ENCODE measurements around the gene GJD2.

GJD2 gene

GRCh38 chr15:34772312-34772711, 17.5 kb upstream of the GJD2 start:
- no peak for ATAC-seq

- no peak for ATAC-seq
Measured at GRCh38 chr15:34769711-34770110, 14.9 kb upstream of the GJD2 start.

DNA sequence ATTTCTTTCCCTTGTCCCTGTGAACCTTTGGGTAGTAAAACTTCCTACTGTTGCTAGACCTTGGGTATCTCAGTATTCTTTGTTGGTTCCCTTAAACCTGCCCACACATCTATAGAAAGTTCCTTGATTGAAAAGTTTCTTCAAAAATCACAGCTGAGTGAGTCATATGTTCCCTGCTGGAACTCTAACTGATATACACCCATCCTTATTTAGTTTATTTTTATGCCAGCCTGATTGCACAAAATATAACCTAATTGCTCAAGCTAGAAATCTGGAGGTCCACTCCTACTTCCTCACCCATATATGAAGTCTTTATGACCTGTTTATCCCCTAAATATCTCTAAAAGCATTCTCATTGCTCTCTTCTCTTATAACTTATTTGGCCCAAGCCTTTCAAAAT, 13.7 kb upstream of the GJD2 start:
- ATAC-seq = no peak

- no peak for ATAC-seq
Measured at GRCh38 chr15:34765741-34766140, 10.9 kb upstream of the GJD2 start.

DNA sequence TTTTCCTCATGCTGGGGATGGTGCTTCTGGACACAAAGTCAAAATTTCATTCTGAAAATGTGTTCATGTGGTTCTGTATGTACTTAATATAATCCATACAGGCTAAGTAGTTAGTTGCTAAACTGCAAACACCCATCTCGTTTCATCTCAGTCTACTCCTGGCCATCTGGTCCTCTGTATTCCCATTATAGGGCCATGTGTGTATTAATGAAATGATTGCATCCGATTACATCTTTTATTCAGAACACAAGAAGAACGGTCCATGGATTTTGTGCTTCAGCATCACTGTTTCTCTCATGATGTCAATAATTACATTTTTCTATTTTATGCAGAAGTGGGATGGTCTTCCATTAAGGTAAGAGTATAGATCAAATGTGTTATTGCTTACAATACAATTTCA, 6.1 kb upstream of the GJD2 start:
- no peak for ATAC-seq

DNA sequence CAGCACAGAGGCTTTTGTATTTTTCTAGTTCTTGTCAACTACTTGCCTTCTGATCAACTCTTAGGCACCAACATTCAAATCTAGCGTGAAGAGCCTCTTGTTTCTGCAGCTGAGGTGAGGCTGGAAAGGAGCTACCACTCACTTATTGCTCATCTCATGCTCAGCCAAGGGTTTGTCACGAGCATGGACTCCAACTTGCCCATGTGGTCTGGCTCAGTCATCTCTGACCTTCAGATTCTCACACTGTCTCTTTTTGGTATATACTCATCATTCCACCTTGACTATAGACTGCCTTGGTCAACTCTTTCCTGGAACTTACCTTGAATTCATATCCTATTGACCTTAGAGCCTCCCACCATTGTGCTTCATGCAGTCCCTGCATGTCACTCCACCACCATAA, 5.2 kb upstream of the GJD2 start:
- no peak for ATAC-seq

DNA sequence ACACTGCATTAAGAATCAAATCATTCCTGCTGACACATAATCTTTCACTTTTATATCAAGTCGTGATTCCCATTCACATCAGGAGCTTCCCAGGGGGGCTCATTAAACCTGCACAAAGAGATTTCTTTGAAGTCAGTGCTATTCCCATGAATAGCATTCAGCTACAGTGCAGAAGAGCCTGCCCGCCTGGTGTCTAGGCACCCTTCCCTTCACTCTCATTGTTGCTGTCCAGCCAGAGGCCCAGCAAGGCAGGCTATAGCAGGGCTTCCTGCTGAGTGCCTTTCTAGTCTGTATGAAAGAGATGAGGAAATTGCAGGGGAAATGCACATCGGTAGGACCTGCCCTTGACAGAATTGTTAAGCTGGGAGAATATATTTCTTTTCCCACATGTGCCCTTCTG, 4.5 kb upstream of the GJD2 start:
- ATAC-seq = no peak

DNA sequence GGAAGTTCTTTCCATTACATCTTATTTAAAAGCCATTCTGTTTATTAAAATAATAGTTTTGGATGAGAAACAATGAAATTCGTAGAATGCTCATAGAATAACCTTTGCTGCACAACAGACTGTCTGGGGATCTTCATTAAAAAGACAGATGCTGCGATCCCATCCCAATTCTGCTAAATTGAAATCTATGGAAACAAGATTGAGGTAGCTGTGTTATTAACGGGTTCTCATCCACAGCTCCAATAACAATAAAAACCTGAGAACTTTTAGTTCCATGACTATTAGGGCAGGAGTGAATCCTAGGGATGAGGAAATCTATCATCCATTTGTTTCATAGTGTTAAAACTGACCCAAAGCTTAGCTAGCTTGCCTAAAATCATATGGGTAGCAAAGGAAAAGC, 2.5 kb upstream of the GJD2 start:
- no peak for ATAC-seq

- no peak for ATAC-seq
Measured at GRCh38 chr15:34755419-34755773, 598 bp upstream of the GJD2 start.

DNA sequence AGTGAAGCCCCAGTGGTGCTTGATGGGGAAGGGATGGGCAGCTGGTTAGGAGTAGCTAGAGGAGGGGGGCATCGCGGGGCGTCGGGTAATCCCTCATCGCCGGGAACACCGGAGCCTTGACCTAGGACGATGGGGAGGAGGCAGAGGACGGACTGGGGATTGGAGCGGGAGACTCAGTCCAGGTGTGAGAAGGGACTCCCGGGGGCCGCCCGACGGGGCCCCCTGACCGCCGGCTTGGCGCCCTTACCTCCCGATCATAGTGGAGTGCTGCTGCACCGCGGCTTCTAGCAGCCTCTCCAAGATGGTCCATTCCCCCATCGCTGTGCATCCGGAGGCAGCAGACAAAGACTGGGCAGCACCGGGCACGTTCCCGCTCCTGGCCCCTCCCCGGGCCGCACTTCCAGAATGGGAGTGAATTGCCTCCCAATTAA, 612 bp downstream of the GJD2 start:
- ATAC-seq = no peak

DNA sequence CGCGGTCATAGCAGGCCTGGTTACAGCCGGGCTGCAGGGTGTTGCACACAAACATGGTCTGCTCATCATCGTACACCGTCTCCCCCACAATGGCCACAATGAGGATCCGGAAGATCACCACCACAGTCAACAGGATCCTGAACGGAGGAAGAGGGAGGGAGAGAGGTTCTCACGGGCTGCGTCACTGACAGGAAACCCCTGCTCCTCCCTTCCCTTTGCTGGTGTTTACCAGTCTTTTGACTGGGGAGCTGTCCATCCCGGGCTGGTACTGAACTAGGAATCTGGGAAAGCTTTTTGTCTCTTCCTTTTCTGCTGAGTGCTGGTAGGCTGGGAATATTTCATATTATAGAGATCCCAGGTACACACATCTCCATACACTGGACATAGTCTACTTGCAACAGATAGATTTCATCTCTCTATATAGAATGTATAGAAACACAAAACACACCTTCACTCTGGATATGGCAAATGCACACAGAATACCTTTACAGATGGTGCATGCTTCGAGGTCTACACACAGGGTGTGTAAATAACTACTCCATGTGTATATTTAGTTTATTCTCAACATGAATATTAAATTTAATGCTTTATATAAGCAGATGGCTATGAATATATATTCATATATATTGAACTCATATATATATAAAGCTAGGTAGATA, 1.4 kb downstream of the GJD2 start:
- no peak for ATAC-seq

DNA sequence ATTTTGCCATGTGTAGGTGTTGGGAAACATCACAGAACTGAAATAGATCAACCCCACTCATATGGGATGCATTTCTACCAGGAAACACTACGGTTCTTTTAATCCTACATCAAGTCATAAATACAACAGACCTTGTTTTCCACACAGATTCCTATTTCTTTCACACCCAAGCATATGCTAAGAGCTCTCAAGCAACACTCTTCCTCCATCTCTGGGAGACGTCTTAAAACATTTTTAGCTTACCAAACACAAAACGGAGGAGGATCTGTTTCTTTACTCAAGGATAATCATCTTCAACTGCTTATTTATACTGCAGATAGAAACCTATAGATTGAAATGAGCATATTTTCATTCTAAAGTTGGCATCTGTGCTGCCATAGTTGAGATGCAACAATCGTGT, 5.1 kb downstream of the GJD2 start:
- ATAC-seq = no peak

GRCh38 chr15:34739346-34739745, 15.5 kb downstream of the GJD2 start:
- ATAC-seq = no peak

GRCh38 chr15:34738002-34738401, 16.8 kb downstream of the GJD2 start:
- ATAC-seq = no peak

DNA sequence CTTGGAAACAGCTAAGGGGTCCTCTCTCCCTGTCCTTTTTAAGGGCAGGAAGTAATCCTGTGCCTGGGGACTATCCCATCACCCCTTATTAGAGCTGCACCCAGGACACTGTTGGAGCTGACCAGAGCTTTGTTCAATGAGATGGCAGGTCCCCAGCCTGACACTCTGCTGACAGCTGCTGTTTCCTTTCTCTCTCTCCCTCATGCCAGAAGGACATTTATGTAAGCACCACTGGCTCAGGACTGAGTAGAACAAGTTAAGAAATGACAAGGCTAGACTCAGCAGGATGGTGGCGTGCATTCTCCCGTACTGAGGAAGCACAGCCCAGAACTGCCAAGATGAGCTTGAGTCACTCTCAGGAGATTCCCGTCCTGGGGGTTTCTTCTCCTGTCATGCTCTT, 17.3 kb downstream of the GJD2 start:
- ATAC-seq = no peak

GRCh38 chr15:34734303-34734702, 20.5 kb downstream of the GJD2 start:
- no peak for ATAC-seq

GRCh38 chr15:34733621-34734020, 21.2 kb downstream of the GJD2 start:
- ATAC-seq = no peak

DNA sequence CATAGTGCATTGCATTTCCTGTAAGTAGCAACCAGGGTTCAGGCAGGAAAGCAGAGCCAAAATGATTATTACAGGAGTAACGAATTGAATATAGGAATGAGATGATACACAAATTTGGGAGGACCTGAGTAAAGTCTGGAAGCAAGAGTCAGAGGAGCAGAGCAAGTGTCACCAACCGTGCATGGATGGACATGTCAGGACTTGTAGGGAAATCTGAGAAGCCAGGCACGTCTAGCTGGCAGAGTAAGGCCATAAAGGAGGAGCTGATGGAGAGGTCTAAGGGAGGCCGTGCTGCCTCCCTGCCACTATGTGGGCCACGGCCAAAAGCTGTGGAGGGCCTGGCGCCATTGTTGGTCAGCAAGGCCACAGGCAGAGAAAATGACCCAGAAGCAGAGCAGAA, 22.4 kb downstream of the GJD2 start:
- ATAC-seq = no peak

DNA sequence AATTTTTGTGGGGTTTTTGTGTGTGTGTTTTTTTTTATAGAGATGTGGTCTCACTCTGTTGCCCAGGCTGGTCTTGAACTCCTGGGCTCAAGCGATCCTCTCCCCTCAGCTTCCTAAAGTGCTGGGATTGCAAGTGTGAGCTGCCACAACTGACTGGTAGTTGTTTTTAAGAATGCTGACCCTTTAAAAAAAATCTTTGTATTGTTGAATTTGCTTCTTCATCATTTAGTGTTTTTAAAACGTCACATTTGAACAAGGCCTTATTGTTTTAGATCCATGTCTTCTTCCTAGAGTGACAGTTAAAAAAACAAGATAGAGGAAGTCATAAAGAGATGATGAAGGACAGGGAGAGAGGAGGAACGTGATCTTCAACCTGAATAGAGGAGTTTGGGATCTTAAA, 24.1 kb downstream of the GJD2 start:
- no peak for ATAC-seq

DNA sequence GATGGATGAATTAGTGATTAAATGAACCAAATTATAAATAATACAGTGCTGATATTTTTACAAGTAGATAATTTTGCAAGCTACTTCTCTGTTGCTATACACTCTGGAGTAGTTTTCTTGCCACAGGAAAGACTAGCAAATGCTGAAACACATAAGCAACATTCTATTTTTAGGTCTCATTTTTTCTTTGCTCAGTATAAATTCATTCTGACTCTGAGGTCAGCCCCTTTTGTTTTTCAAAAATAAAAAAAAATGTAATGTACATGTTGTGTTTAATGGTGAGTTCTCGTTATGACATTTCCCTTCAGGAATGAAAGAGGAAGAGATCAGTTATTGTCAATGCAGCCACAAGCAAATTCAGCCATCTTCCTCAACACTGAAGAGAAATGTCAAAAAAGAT, 24.9 kb downstream of the GJD2 start:
- no peak for ATAC-seq

DNA sequence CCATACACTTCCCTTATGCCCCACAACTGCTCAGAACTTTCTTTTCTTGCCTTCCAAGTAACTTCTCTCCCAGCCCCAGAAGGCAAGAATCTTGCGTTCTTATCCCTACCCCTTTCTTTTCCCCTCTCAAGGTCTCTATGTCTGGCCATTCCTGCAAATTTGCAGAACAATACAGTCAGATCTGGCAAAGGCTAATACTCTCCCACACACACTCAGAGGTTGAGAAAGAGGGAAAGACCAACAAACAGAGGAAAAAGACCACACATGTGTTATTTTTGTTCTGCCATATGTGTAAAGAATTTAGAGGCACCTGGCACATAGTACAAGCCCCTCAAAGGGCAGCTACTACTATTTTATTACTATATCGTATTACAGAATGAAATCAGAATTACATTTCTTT, 25.7 kb downstream of the GJD2 start:
- no peak for ATAC-seq

DNA sequence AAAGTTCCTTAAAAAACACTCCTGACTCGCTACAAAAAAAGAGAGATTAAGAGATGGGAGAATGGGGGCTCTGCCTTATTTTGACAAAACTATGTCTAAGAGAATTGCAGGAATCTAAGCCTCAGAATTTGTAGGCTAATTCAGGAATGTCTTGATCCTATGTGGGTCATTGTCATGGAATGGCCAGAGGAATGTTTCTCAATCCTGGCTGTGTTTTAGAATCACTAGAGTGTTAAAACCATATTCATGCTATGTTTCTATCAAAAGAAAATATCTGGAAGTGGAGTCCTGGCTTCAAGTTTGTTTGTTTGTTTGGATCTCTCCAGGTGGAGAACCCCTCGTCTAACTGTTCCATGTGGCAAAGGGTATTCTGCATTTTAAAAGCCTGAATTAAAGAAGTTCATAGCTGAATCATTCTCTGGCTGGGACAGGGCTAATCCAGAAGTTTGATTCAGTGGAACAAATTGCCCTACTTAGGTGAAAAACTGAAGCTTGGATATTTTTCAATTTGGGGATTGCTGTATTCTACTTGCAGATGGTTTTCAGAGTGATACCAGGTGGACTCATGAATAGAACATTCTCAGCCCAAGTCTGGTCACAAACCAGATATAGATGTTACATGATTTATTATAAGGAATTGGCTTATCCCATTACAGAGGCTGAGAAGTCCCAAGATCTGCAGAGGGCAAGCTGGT, 28.2 kb downstream of the GJD2 start:
- ATAC-seq = no peak

- no peak for ATAC-seq
Measured at GRCh38 chr15:34725556-34725955, 29.2 kb downstream of the GJD2 start.

DNA sequence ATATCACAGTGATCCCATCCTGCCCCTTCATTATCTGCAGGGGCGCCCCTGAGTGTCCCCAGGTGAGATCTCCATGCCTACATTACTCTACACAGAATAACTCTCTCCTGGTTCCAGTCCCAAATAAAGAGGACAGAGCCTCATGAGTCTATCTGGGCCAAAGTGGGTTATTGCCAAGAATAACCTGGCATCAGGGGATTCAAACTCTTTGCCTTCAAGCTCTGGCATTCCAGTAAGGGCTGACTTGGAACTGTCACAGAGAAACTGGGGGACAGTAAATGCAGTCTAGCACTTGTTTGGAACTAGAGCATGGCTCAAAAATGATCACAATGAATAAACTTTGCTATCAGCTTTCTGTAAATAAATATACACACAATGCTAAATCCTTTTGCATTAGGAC, 30.3 kb downstream of the GJD2 start:
- ATAC-seq = no peak

GRCh38 chr15:34722439-34722836, 32.4 kb downstream of the GJD2 start:
- ATAC-seq = no peak

Measured in activated CD4-positive, CD25-positive, alpha-beta regulatory T cell treated with anti-CD3 and anti-CD28 coated beads, Interleukin-2, amount 50 U/mL, for 24 hours (primary cell).